Activated naive CD8-positive, alpha-beta T cell (primary cell): ENCODE data around the gene SLC2A11.

Experiments used
- H3K27ac Mint-ChIP-seq: one replicate; pipeline ENCODE4 v1.8.0; 2021; ENCODE audit warnings: mixed read lengths
- H3K27me3 Mint-ChIP-seq: one replicate; pipeline ENCODE4 v1.8.0; 2021; ENCODE audit warnings: mixed read lengths
- H3K36me3 Mint-ChIP-seq: one replicate; pipeline ENCODE4 v1.8.0; 2021; ENCODE audit warnings: mixed read lengths
- H3K4me1 Mint-ChIP-seq: one replicate; pipeline ENCODE4 v1.8.0; 2021; ENCODE audit warnings: low read depth, mixed read lengths
- H3K4me3 Mint-ChIP-seq: one replicate; pipeline ENCODE4 v1.8.0; 2021; ENCODE audit warnings: mild to moderate bottlenecking, mixed read lengths
- H3K9me3 Mint-ChIP-seq: one replicate; pipeline ENCODE4 v1.8.0; 2021; ENCODE audit warnings: low read depth, mixed read lengths

Gene SLC2A11

GRCh38 chr22:23827351-23827995 lies 30.2 kb upstream of the SLC2A11 start:
- no peaks in the 10 kb centered on the region for H3K27me3 Mint-ChIP-seq
- H3K4me1 Mint-ChIP-seq = peaks cover 3% of the 10 kb centered on the region
- H3K27ac Mint-ChIP-seq = no peak overlapping the region
- peaks cover 6% of the 10 kb centered on the region for H3K36me3 Mint-ChIP-seq
- H3K4me3 Mint-ChIP-seq = no peak overlapping the region
- H3K9me3 Mint-ChIP-seq = no peaks in the 10 kb centered on the region

- no peak overlapping the region for H3K4me3 Mint-ChIP-seq
- peak overlapping the region; percentile 7 for H3K27ac Mint-ChIP-seq
- peaks cover 3% of the 10 kb centered on the region for H3K36me3 Mint-ChIP-seq
- H3K4me1 Mint-ChIP-seq = peaks cover 3% of the 10 kb centered on the region
- H3K9me3 Mint-ChIP-seq = no peaks in the 10 kb centered on the region
- no peaks in the 10 kb centered on the region for H3K27me3 Mint-ChIP-seq
These were observed 28.6 kb upstream of the SLC2A11 start for GRCh38 chr22:23828800-23829680.

GRCh38 chr22:23829845-23830372 lies 27.8 kb upstream of the SLC2A11 start:
- H3K27me3 Mint-ChIP-seq = no peaks in the 10 kb centered on the region
- no peaks in the 10 kb centered on the region for H3K9me3 Mint-ChIP-seq
- peaks cover 3% of the 10 kb centered on the region for H3K4me1 Mint-ChIP-seq
- H3K36me3 Mint-ChIP-seq = peaks cover 3% of the 10 kb centered on the region
- H3K4me3 Mint-ChIP-seq = no peak overlapping the region
- no peak overlapping the region for H3K27ac Mint-ChIP-seq

GRCh38 chr22:23831261-23831660 lies 26.4 kb upstream of the SLC2A11 start:
- Mint-ChIP-seq H3K27me3 (no peaks in the 10 kb centered on the region), H3K27ac (no peak overlapping the region), H3K9me3 (no peaks in the 10 kb centered on the region), H3K4me3 (no peak overlapping the region), H3K4me1 (peaks cover 3% of the 10 kb centered on the region), H3K36me3 (peaks cover 2% of the 10 kb centered on the region)

- no peak overlapping the region for H3K27ac Mint-ChIP-seq
These were observed 25.9 kb upstream of the SLC2A11 start for GRCh38 chr22:23831781-23832180.

GRCh38 chr22:23832226-23833016 lies 25.3 kb upstream of the SLC2A11 start:
- H3K36me3 Mint-ChIP-seq = no peaks in the 10 kb centered on the region
- H3K4me1 Mint-ChIP-seq = peaks cover 3% of the 10 kb centered on the region

More at GRCh38 chr22:23831781-23832180, 25.9 kb upstream of the SLC2A11 start:
- Mint-ChIP-seq H3K4me3 (no peak overlapping the region), H3K27me3 (no peaks in the 10 kb centered on the region), H3K9me3 (no peaks in the 10 kb centered on the region), H3K36me3 (no peaks in the 10 kb centered on the region), H3K4me1 (peaks cover 3% of the 10 kb centered on the region)

GRCh38 chr22:23833017-23833751 lies 24.5 kb upstream of the SLC2A11 start:
- Mint-ChIP-seq H3K27me3 (no peaks in the 10 kb centered on the region), H3K27ac (no peak overlapping the region), H3K36me3 (no peaks in the 10 kb centered on the region)

More at GRCh38 chr22:23832226-23833016, 25.3 kb upstream of the SLC2A11 start:
- H3K27ac Mint-ChIP-seq = no peak overlapping the region
- H3K27me3 Mint-ChIP-seq = no peaks in the 10 kb centered on the region
- no peak overlapping the region for H3K4me3 Mint-ChIP-seq
- no peaks in the 10 kb centered on the region for H3K9me3 Mint-ChIP-seq

GRCh38 chr22:23833911-23834317 lies 23.8 kb upstream of the SLC2A11 start:
- Mint-ChIP-seq H3K4me3 (no peak overlapping the region), H3K27ac (no peak overlapping the region), H3K36me3 (no peaks in the 10 kb centered on the region), H3K27me3 (no peaks in the 10 kb centered on the region), H3K4me1 (peaks cover 12% of the 10 kb centered on the region), H3K9me3 (no peaks in the 10 kb centered on the region)

More at GRCh38 chr22:23833017-23833751, 24.5 kb upstream of the SLC2A11 start:
- H3K9me3 Mint-ChIP-seq = no peaks in the 10 kb centered on the region
- H3K4me1 Mint-ChIP-seq = peaks cover 9% of the 10 kb centered on the region
- H3K4me3 Mint-ChIP-seq = no peak overlapping the region

GRCh38 chr22:23834406-23834792 lies 23.3 kb upstream of the SLC2A11 start:
- Mint-ChIP-seq H3K4me1 (peaks cover 17% of the 10 kb centered on the region), H3K9me3 (no peaks in the 10 kb centered on the region), H3K36me3 (no peaks in the 10 kb centered on the region), H3K4me3 (no peak overlapping the region), H3K27me3 (no peaks in the 10 kb centered on the region), H3K27ac (no peak overlapping the region)

GRCh38 chr22:23834793-23835483 lies 22.7 kb upstream of the SLC2A11 start:
- H3K27ac Mint-ChIP-seq = no peak overlapping the region
- no peaks in the 10 kb centered on the region for H3K9me3 Mint-ChIP-seq
- H3K4me1 Mint-ChIP-seq = peaks cover 21% of the 10 kb centered on the region

GRCh38 chr22:23835484-23836144 lies 22.1 kb upstream of the SLC2A11 start:
- H3K4me3 Mint-ChIP-seq = no peak overlapping the region
- peaks cover 20% of the 10 kb centered on the region for H3K4me1 Mint-ChIP-seq
- H3K27me3 Mint-ChIP-seq = no peaks in the 10 kb centered on the region
- no peaks in the 10 kb centered on the region for H3K36me3 Mint-ChIP-seq
- no peaks in the 10 kb centered on the region for H3K9me3 Mint-ChIP-seq
- H3K27ac Mint-ChIP-seq = no peak overlapping the region

More at GRCh38 chr22:23834793-23835483, 22.7 kb upstream of the SLC2A11 start:
- Mint-ChIP-seq H3K36me3 (no peaks in the 10 kb centered on the region), H3K27me3 (no peaks in the 10 kb centered on the region), H3K4me3 (no peak overlapping the region)

GRCh38 chr22:23836281-23836680 lies 21.4 kb upstream of the SLC2A11 start:
- Mint-ChIP-seq H3K36me3 (no peaks in the 10 kb centered on the region), H3K9me3 (no peaks in the 10 kb centered on the region)

GRCh38 chr22:23836692-23837495 lies 20.8 kb upstream of the SLC2A11 start:
- Mint-ChIP-seq H3K27me3 (no peaks in the 10 kb centered on the region), H3K36me3 (no peaks in the 10 kb centered on the region), H3K4me3 (peak overlapping the region; percentile 94), H3K9me3 (no peaks in the 10 kb centered on the region), H3K27ac (no peak overlapping the region), H3K4me1 (peaks cover 20% of the 10 kb centered on the region)

More at GRCh38 chr22:23836281-23836680, 21.4 kb upstream of the SLC2A11 start:
- no peak overlapping the region for H3K4me3 Mint-ChIP-seq
- H3K27ac Mint-ChIP-seq = no peak overlapping the region
- peaks cover 20% of the 10 kb centered on the region for H3K4me1 Mint-ChIP-seq
- H3K27me3 Mint-ChIP-seq = no peaks in the 10 kb centered on the region
